Right atrium auricular region (tissue), 2 donors: ENCODE measurements around the gene APOF. TPM values are rescaled to one million over a fixed set of nuclear protein-coding genes. Genes with fewer than 3 reads are reported as not detected.

Source experiments
- DNase-seq: peaks from one replicate; pipeline ENCODE4 v3.0.0-alpha.2; 2019; ENCODE audit warnings: low spot score
- H3K27ac ChIP-seq, 2 donors: fragments of 200-600 bp; sonication (generic); 1 replicate in 1 of 2; 2 replicates in 1 of 2; pipeline ENCODE4 v1.5.1; 2016 to 2019
- H3K27me3 ChIP-seq, 2 donors: fragments of 200-600 bp; sonication (generic); one replicate each; pipeline versions ENCODE4 v1.5.1 to v1.6.0; 2017 to 2019
- H3K36me3 ChIP-seq: fragments of 200-600 bp; sonication (generic); one replicate; pipeline ENCODE4 v1.5.1; 2016
- H3K4me1 ChIP-seq, 2 donors: fragments of 200-600 bp; sonication (generic); one replicate each; pipeline versions ENCODE4 v1.5.1 to v1.6.0; 2017 to 2019
- H3K4me3 ChIP-seq, 2 donors: fragments of 200-600 bp; sonication (generic); 1 replicate in 1 of 2; 2 replicates in 1 of 2; pipeline ENCODE4 v1.5.1; 2017 to 2019; ENCODE audit warnings: mild to moderate bottlenecking in 1 of 2, moderate library complexity in 1 of 2
- H3K9me3 ChIP-seq, 2 donors: fragments of 200-600 bp; sonication (generic); one replicate each; pipeline ENCODE4 v1.5.1; 2019
- CTCF ChIP-seq, 2 donors: fragments of 200-600 bp; sonication (generic); IDR thresholded peaks; one replicate each; pipeline ENCODE4 v1.5.1; 2019; ENCODE audit warnings: antibody characterized with exemption in 2 of 2
- total RNA-seq, 2 donors: library from RNA; depleted of rRNA; stranded (reverse); fragments of >200 nt; gene quantifications; one replicate each; pipeline ENCODE4 v1.1.0, GENCODE V29; 2016

APOF gene
- total RNA-seq, 2 donors from 2014 or later = not detected

DNA sequence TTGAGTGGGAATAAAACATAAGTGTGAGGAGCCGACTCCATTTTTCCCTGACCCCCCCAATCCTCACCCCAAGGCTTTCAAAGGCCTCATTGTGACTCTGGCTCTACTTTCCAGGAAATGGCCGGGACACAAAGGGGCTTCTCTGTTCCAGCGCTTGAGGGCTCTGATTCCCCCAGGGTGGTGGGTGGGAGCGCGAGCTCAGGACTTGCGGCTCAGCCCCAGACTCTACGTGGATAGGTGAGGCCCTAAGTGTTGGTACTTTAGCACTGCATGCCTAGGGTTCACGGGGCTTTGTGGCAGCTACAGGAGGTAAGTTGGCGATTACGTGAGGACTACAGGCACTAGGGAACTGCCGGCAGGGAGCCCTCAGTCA lies 47.4 kb downstream of the APOF start:
- Histone ChIP-seq H3K27me3 (no peaks in the 10 kb centered on the region), H3K4me1 (peaks cover 0 to 16% of the 10 kb centered on the region in 2 donors), H3K9me3 (no peaks in the 10 kb centered on the region), H3K27ac (peak overlapping the region; percentile 95), H3K4me3 (peak overlapping the region; percentile 83 to 91), H3K36me3 (peaks cover 30% of the 10 kb centered on the region)
- DNase-seq = no peak
- TF ChIP-seq CTCF (IDR thresholded peaks at IDR 0.05) = no peak

DNA sequence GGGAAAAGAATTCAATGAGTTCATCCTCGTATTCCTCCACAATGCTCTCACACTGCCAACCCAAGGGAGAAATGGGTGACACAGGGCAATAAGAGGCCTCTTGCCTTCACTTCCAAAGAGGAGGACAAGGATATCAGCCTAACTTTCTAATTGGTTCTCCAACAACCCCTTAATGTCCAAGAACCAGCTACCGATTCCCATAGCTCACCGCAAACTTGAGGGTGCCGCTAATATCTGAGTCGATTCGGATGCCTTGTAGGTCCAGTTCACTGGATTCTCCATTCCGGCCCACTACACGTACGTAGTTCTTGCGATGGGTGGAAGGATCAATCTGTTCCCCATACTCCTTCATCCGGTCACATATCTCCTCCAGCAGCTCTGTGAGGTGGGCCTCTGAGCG lies 51.7 kb downstream of the APOF start:
- Histone ChIP-seq H3K36me3 (peaks cover 43% of the 10 kb centered on the region), H3K4me1 (peaks cover 0 to 11% of the 10 kb centered on the region in 2 donors), H3K4me3 (no peak overlapping the region), H3K27me3 (no peaks in the 10 kb centered on the region), H3K27ac (no peak overlapping the region), H3K9me3 (no peaks in the 10 kb centered on the region)
- no peak for DNase-seq
- no peak for TF ChIP-seq CTCF (IDR thresholded peaks at IDR 0.05)

Other genes with a start within 250 kb of the APOF start
- 1,000 to 10,000 TPM in 1 of 2 donors, 100 to 1,000 TPM in 1; 606 to 2,188 TPM for gene RPL41, start 246.2 kb downstream of the APOF start, total RNA-seq
- 1 to 10 TPM; 2.1 to 2.9 TPM for gene ZC3H10, start 244.6 kb downstream of the APOF start, total RNA-seq
- 10 to 100 TPM; 25.4 to 74.0 TPM for gene ESYT1, start 234.6 kb downstream of the APOF start, total RNA-seq
- gene MYL6B, start 210.3 kb downstream of the APOF start, total RNA-seq = 10 to 100 TPM; 36.1 to 55.1 TPM
- gene MYL6, start 204.5 kb downstream of the APOF start, total RNA-seq = 1,000 to 10,000 TPM in 1 of 2 donors, 100 to 1,000 TPM in 1; 567 to 1,179 TPM
- gene SMARCC2, start 173.4 kb downstream of the APOF start, total RNA-seq = 10 to 100 TPM; 45.0 to 70.2 TPM
- 10 to 100 TPM; 45.1 to 88.4 TPM for gene RNF41, start 140.9 kb downstream of the APOF start, total RNA-seq
- 10 to 100 TPM; 19.7 to 23.6 TPM for gene NABP2, start 138.5 kb downstream of the APOF start, total RNA-seq
- gene SLC39A5, start 132.8 kb downstream of the APOF start, total RNA-seq = not detected
- gene ANKRD52, start 104.5 kb downstream of the APOF start, total RNA-seq = 10 to 100 TPM; 12.4 to 22.1 TPM
- 100 to 1,000 TPM in 1 of 2 donors, 10 to 100 TPM in 1; 68.5 to 149 TPM for gene COQ10A, start 95.9 kb downstream of the APOF start, total RNA-seq
- gene CS, start 62.5 kb downstream of the APOF start, total RNA-seq = 100 to 1,000 TPM; 236 to 513 TPM
- gene CNPY2, start 46.9 kb downstream of the APOF start, total RNA-seq = 10 to 100 TPM; 37.0 to 55.2 TPM
- gene PAN2, start 28.9 kb downstream of the APOF start, total RNA-seq = 10 to 100 TPM; 14.5 to 18.4 TPM
- gene IL23A, start 24.0 kb downstream of the APOF start, total RNA-seq = not detected
- 10 to 100 TPM; 28.3 to 41.0 TPM for gene STAT2, start 2.8 kb downstream of the APOF start, total RNA-seq
- 1 to 10 TPM; 2.1 to 3.0 TPM for gene TIMELESS, start 86.6 kb upstream of the APOF start, total RNA-seq
- gene MIP, start 91.8 kb upstream of the APOF start, total RNA-seq = not detected
- gene SPRYD4, start 105.7 kb upstream of the APOF start, total RNA-seq = 1 to 10 TPM; 1.7 to 2.7 TPM
- gene GLS2, start 125.3 kb upstream of the APOF start, total RNA-seq = 1 to 10 TPM in 1 of 2 donors, under 1 TPM in 1; 0.96 to 1.7 TPM
- gene RBMS2, start 159.0 kb upstream of the APOF start, total RNA-seq = 10 to 100 TPM; 12.8 to 28.5 TPM